Thymus (tissue), 11 donors: Measurements from ENCODE around the gene CCDC18. TPM values are rescaled to one million over a fixed set of nuclear protein-coding genes. Genes with fewer than 3 reads are reported as not detected.
"Not testable (repeated sequence)": the region's sequence is repeated elsewhere in the genome, so short reads cannot be mapped to it uniquely, and the experiment has no call there.

Experiments
- DNase-seq, 9 donors: peaks; one replicate each; pipeline ENCODE4 v3.0.0-alpha.2; 2013; ENCODE audit warnings: low spot score in 9 of 9, low read depth in 6 of 9, missing footprints in 1 of 9
- H3K27ac ChIP-seq, 2 donors: one replicate each; pipeline ENCODE4 v1.5.1; 2013; ENCODE audit warnings: control low read depth in 1 of 2, low read depth in 1 of 2, low read length in 1 of 2, mild to moderate bottlenecking in 1 of 2, moderate library complexity in 1 of 2
- H3K27me3 ChIP-seq, 2 donors: one replicate each; pipeline ENCODE4 v1.5.1; 2013; ENCODE audit warnings: low read length in 1 of 2; ENCODE audit not compliant: control insufficient read depth in 2 of 2, insufficient read depth in 1 of 2
- H3K36me3 ChIP-seq, 2 donors: one replicate each; pipeline ENCODE4 v1.5.1; 2013; ENCODE audit warnings: low read length in 1 of 2, mild to moderate bottlenecking in 1 of 2, moderate library complexity in 1 of 2; ENCODE audit not compliant: control insufficient read depth in 2 of 2, insufficient read depth in 2 of 2
- H3K4me1 ChIP-seq, 2 donors: one replicate each; pipeline ENCODE4 v1.5.1; 2013; ENCODE audit warnings: low read length in 2 of 2; ENCODE audit not compliant: control insufficient read depth in 2 of 2, insufficient read depth in 2 of 2
- H3K4me3 ChIP-seq, 2 donors: one replicate each; pipeline ENCODE4 v1.5.1; 2013; ENCODE audit warnings: low read length in 2 of 2, control low read depth in 1 of 2, mild to moderate bottlenecking in 1 of 2
- H3K9me3 ChIP-seq, 2 donors: one replicate each; pipeline ENCODE4 v1.5.1; 2013; ENCODE audit warnings: low read length in 1 of 2, mild to moderate bottlenecking in 1 of 2; ENCODE audit not compliant: control insufficient read depth in 2 of 2, insufficient read depth in 1 of 2
- WGBS: extraction: QIAGEN DNeasy Blood & Tissue Kit; methylation state at CpG from one replicate; pipeline ENCODE4 v1.1.7; 2013; 5-methylcytosine and 5-hydroxymethylcytosine counted together
- polyA plus RNA-seq: library from polyadenylated mRNA; stranded (reverse); fragments of 200-250 nt; gene quantifications from one replicate; pipeline ENCODE4 v1.2.3, GENCODE V29; 2013
- total RNA-seq: library from RNA; stranded (reverse); fragments of 120-200 nt; gene quantifications from one replicate; pipeline ENCODE4 v1.2.4, GENCODE V29; 2013
- donor health status: healthy.

Gene CCDC18
- total and polyA plus RNA-seq, 2 donors: 13.3 to 21.0 TPM

DNA sequence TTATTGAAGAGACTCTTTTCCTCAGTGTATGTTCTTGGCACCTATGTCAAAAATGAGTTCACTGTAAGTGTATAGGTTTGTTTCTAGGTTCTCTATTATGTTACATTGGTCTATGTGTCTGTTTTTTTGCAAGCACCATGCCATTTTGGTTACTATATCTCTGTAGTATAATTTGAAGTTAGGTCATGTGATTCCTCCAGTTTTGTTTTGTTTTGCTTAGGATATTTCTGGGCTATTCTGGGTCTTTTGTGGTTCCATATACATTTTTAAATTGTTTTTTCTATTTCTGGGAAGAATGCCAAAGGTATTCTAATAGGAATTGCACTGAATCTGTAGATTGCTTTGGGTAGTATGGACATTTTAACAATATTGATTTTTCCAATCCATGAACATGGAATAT is 13.5 kb upstream of the CCDC18 start:
- Histone ChIP-seq H3K36me3 (peaks cover 0 to 5% of the 10 kb centered on the region in 2 donors), H3K4me3 (no peak overlapping the region), H3K27ac (no peak overlapping the region), H3K9me3 (peaks cover 0 to 8% of the 10 kb centered on the region in 2 donors), H3K4me1 (peaks cover 0 to 5% of the 10 kb centered on the region in 2 donors), H3K27me3 (no peaks in the 10 kb centered on the region)
- DNase-seq: no peak

DNA sequence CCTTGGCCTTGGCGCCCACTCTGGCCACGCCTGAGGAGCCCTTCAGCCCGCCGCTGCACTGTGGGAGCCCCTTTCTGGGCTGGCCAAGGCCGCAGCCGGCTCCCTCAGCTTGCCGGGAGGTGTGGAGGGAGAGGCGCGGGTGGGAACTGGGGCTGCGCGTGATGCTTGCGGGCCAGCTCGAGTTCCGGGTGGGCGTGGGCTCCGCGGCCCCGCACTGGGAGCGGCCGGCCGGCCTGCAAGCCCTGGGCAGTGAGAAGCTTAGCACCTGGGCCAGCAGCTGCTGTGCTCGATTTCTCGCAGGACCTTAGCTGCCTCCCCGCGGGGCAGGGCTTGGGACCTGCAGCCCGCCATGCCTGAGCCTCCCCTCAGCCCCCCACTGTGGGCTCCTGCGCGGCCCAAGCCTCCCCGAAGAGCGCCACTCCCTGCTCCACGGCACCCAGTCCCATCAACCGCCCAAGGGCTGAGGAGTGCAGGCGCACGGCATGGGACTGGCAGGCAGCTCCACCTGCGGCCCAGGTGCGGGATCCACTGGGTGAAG is 10.3 kb upstream of the CCDC18 start:
- H3K9me3 ChIP-seq, DNase-seq, H3K4me3 ChIP-seq, H3K36me3 ChIP-seq, H3K4me1 ChIP-seq, H3K27me3 ChIP-seq: not testable (repeated sequence)
- peak overlapping the region in 1 of 2 donors; percentile 5 for H3K27ac ChIP-seq
- 98% methylated on average over 36 of the region's 36 CpGs for WGBS

DNA sequence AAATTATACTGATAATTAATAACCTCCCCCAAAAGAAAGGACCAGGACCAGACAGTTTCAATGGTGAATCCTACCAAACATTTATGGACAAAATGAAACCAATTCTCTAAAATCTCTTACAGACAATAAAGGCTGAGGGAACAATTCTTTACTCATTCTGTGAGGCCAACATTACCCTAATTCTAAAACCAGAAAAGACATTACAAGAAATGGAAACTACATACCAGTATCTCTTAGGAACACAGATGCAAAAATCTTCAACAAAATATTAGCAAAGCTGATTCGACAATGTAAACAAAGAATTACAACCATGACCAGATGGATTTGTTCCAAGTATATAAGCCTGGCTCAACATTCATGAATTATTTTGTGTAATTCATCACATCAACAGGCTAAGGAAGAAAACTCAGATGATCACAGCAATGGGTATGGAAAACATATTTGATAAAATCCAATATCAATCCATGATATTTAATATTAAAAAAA is 8.9 kb upstream of the CCDC18 start:
- 77% methylated on average over 1 of the region's 1 CpG for WGBS
- H3K27me3 ChIP-seq: no peaks in the 10 kb centered on the region
- peaks cover 0 to 8% of the 10 kb centered on the region in 2 donors for H3K9me3 ChIP-seq
- DNase-seq: no peak
- peaks cover 0 to 5% of the 10 kb centered on the region in 2 donors for H3K4me1 ChIP-seq
- no peak overlapping the region for H3K27ac ChIP-seq
- H3K36me3 ChIP-seq: peaks cover 0 to 6% of the 10 kb centered on the region in 2 donors
- H3K4me3 ChIP-seq: no peak overlapping the region

DNA sequence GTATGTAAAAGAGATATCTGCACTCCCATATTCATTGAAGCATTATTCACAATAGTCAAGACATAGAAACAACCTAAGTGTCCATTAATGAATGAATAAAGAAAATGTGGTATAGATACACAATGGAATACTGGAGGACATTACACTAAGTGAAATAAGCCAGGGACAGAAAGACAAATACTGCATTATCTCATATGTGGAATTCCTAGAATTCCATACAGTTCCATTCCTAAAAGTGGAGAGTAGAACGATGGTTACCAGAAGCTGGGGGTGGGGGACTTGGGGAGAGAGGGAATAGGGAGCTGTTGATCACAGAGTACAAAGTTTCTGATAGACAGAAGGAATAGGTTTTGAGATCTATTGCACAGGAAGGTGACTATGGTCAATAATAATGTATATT is 7.7 kb upstream of the CCDC18 start:
- peaks cover 0 to 8% of the 10 kb centered on the region in 2 donors for H3K9me3 ChIP-seq
- peaks cover 4 to 8% of the 10 kb centered on the region in 2 donors for H3K4me1 ChIP-seq
- 92% methylated on average over 1 of the region's 1 CpG for WGBS
- H3K27me3 ChIP-seq: no peaks in the 10 kb centered on the region
- H3K4me3 ChIP-seq: no peak overlapping the region
- no peak for DNase-seq
- H3K27ac ChIP-seq: no peak overlapping the region
- peaks cover 0 to 6% of the 10 kb centered on the region in 2 donors for H3K36me3 ChIP-seq

DNA sequence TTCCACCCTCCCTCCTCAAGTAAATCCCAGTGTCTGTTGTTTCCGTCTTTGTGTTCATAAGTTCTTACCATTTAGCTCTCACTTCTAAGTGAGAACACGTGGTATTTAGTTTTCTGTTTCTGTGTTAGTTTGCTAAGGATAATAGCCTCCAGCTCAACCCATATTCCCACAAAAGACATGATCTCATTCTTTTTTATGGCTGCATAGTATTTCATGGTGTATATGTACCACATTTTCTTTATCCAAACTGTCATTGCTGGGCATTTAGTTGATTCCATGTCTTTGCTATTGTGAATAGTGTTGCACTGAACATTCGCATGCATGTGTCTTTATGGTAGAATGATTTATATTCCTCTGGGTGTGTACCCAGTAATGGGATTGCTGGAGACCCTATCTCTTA is 5.9 kb upstream of the CCDC18 start:
- H3K4me3 ChIP-seq, H3K9me3 ChIP-seq, H3K27ac ChIP-seq, H3K36me3 ChIP-seq, DNase-seq, H3K27me3 ChIP-seq: not testable (repeated sequence)
- WGBS: over 99% methylated on average over 3 of the region's 3 CpGs
- peaks cover 7 to 14% of the 10 kb centered on the region in 2 donors for H3K4me1 ChIP-seq

DNA sequence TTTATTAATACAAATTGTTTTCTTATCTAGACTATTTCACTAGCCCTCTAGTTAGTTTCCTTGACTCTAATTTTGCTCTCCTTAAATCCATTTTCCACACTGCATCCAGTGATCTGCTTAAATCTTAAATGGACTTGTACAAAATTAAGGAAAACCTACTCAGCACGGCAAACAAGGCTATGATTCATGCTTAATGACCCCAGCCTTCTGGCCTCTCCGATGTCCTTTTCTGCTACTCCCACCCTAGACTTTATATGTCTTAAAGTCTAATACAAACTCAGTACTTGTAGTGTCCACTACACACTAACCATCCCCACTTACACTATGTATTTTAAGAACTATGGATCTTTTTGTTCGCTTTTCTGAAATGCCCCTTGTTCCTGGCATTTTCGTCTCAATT is 2.5 kb upstream of the CCDC18 start:
- peak overlapping the region; percentile 3 to 9 for H3K4me3 ChIP-seq
- H3K9me3 ChIP-seq: no peaks in the 10 kb centered on the region
- WGBS: 79% methylated on average over 4 of the region's 4 CpGs
- H3K27me3 ChIP-seq: no peaks in the 10 kb centered on the region
- peaks cover 0 to 6% of the 10 kb centered on the region in 2 donors for H3K36me3 ChIP-seq
- no peak for DNase-seq
- no peak overlapping the region for H3K27ac ChIP-seq
- peaks cover 7 to 12% of the 10 kb centered on the region in 2 donors for H3K4me1 ChIP-seq

DNA sequence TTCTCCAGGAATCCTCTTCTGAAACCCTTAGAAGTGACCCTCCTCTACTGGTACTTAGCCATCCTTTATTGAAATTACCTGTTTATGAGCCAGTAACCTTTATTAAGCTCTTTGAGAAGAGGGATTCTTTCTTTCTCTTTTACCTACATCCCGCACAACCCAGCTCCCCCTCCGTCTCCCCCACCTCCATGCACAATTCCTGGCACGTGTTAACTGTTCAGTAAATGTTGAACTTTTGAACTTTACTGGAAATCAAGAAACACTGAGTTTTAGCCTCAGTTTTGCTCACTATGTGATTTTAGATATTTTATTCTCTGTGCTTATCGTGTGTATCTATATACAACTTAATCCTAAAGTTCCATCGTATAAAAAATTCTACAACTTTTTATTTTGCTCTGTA is 2.1 kb upstream of the CCDC18 start:
- H3K36me3 ChIP-seq: peaks cover 0 to 6% of the 10 kb centered on the region in 2 donors
- no peak for DNase-seq
- no peaks in the 10 kb centered on the region for H3K9me3 ChIP-seq
- H3K4me1 ChIP-seq: peaks cover 7 to 12% of the 10 kb centered on the region in 2 donors
- no peak overlapping the region for H3K27ac ChIP-seq
- WGBS: 58% methylated on average over 5 of the region's 5 CpGs
- H3K4me3 ChIP-seq: peak overlapping the region; percentile 3 to 9
- no peaks in the 10 kb centered on the region for H3K27me3 ChIP-seq

DNA sequence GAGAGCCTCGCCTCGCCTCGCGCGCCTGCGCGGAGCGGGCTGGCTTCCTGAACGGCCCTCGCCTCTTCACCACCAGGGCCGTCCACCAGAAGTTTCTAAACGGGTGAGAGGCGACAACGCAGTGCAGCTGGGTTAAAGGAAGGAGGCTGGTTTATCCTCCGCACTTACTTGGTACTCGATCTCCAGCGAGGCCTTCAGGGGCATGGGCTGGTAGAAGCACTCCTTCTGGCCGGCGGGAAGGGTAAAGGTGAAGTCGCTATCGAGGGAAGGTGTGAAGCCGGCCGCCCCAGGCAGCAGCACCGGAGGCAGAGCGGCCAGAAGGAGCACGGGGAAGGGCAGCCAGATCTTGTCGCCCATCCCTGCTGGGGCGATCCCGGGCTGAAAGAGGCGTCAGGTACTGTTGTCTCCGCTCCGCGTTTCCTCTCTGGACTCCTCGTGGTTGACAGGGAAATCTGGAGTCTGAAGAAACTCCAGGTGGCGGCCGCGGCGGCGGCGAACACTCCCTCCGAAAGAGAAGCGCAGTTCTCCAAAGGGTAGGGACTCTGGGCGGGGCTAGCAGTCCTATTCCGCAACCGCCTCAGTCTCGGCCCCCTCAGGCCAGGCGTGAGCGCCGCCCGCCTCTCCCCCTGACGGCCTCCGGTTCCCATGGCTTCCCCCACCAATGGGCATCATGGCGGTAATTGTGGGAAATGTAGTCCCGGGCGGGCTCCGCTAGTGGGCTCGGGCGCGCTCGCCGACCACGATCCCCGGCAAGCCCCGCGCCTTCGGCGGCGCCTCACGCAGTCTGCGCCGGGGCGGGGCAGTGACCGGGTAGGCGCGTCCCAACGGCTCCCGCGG is 420 bp upstream of the CCDC18 start, which contains the start of gene TMED5:
TMED5 (minus strand) TSS at position 528 of the 837 bp plus-strand sequence; CDS start at position 357, 171 bp downstream.
- WGBS: under 1% methylated on average over 78 of the region's 78 CpGs
- Histone ChIP-seq H3K4me1 (peaks cover 7 to 12% of the 10 kb centered on the region in 2 donors), H3K4me3 (peak within 1 kb of the TSS; percentile 84), H3K36me3 (peaks cover 0 to 6% of the 10 kb centered on the region in 2 donors), H3K27ac (peak within 1 kb of the TSS; percentile 98 to 99), H3K27me3 (no peaks in the 10 kb centered on the region), H3K9me3 (no peaks in the 10 kb centered on the region)
- DNase-seq: peak; percentile 86 to 98 (median 95)

DNA sequence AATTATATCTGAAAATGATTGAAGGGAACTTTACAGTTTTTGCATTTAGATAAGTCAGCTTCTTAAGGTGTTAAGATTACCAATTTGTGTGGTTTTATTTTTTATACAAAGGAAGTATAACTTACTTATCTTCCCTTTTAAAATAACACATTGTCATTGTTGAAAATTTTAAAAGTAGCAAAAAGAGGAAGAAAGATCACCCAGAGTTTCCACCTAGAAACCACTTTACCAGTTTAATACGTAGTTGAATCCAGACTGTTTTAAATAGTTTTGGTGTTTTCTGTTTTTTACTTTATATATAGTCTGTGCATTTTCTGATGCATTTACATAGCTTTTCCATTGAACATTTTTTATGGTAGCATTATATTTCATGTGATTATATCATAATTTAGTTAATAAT is 6.1 kb downstream of the CCDC18 start:
- Histone ChIP-seq H3K9me3 (no peaks in the 10 kb centered on the region), H3K4me3 (no peak overlapping the region), H3K36me3 (peaks cover 0 to 1% of the 10 kb centered on the region in 2 donors), H3K27me3 (no peaks in the 10 kb centered on the region), H3K4me1 (peaks cover 0 to under 1% of the 10 kb centered on the region in 2 donors), H3K27ac (no peak overlapping the region)
- DNase-seq: no peak
- WGBS: 40% methylated on average over 1 of the region's 1 CpG
